SK-N-MC (cell line): ENCODE data around the gene DUSP11.

Experiments
- EZH2 ChIP-seq: fragments of 200-600 bp; sonication (generic); IDR thresholded peaks from one replicate; pipeline ENCODE4 v1.6.1; 2017; ENCODE audit warnings: antibody characterized with exemption
- FOXP2 ChIP-seq: optimal IDR thresholded peaks from 2 replicates; pipeline ENCODE3; 2011; ENCODE audit warnings: mild to moderate bottlenecking, moderate library complexity; ENCODE audit not compliant: insufficient read depth; ENCODE audit errors: extremely low read length, control extremely low read depth

- TF ChIP-seq EZH2 (no peak), FOXP2 (no peak)
Measured at GRCh38 chr2:73821227-73821626, 41.3 kb upstream of the DUSP11 start.
